GM12891 (cell line): Measurements from ENCODE around the gene ELL.
"Not testable (repeated sequence)": the region's sequence is repeated elsewhere in the genome, so short reads cannot be mapped to it uniquely, and the experiment has no call there.

Experiments
- DNase-seq: peaks from one replicate; pipeline ENCODE4 v3.0.0; 2011; ENCODE audit warnings: low spot score; ENCODE audit not compliant: insufficient read length
- FAIRE-seq: peaks from 2 replicates; lab custom pipeline; 2011; peaks lifted over from hg19 to GRCh38; lab: Jason Lieb, UNC
- PAX5 ChIP-seq: IDR thresholded peaks from 2 replicates; pipeline ENCODE4 v1.6.1; 2011; ENCODE audit warnings: low read length, moderate library complexity, mild to moderate bottlenecking; ENCODE audit not compliant: insufficient read depth, severe bottlenecking
- POLR2A ChIP-seq: IDR thresholded peaks from 2 replicates; pipeline ENCODE4 v1.6.1; 2011; ENCODE audit warnings: low read depth, low read length, control low read depth
- POLR2AphosphoS5 ChIP-seq: IDR thresholded peaks from 2 replicates; pipeline ENCODE4 v1.6.1; 2011; ENCODE audit warnings: low read depth, low read length, control low read depth
- POU2F2 ChIP-seq: IDR thresholded peaks from 2 replicates; pipeline ENCODE4 v1.6.1; 2011; ENCODE audit warnings: low read depth, mild to moderate bottlenecking, control low read depth, low read length, moderate library complexity
- SPI1 ChIP-seq: IDR thresholded peaks from 2 replicates; pipeline ENCODE4 v1.6.1; 2011; ENCODE audit warnings: low read depth, low read length, control low read depth
- TAF1 ChIP-seq: IDR thresholded peaks from 2 replicates; pipeline ENCODE4 v1.6.1; 2011; ENCODE audit warnings: low read depth, low read length, control low read depth

The ELL gene

GRCh38 chr19:18532168-18532890 lies 10.5 kb upstream of the ELL start:
- no peak for TF ChIP-seq POU2F2
- TF ChIP-seq POLR2A = no peak
- no peak for TF ChIP-seq PAX5
- FAIRE-seq (no peak), DNase-seq (no peak)

GRCh38 chr19:18531485-18531884 lies 9.6 kb upstream of the ELL start:
- DNase-seq (no peak), FAIRE-seq (no peak)
- no peak for TF ChIP-seq TAF1
- no peak for TF ChIP-seq POU2F2
- no peak for TF ChIP-seq POLR2A
- TF ChIP-seq PAX5 = no peak
- TF ChIP-seq POLR2AphosphoS5 = no peak
- TF ChIP-seq SPI1 = no peak

GRCh38 chr19:18529782-18530181 lies 7.9 kb upstream of the ELL start:
- DNase-seq = no peak
- TF ChIP-seq SPI1 (no peak), POU2F2 (no peak), POLR2AphosphoS5 (no peak), POLR2A (no peak), PAX5 (no peak), TAF1 (no peak)
- no peak for FAIRE-seq

GRCh38 chr19:18526316-18526715 lies 4.4 kb upstream of the ELL start:
- DNase-seq (no peak), FAIRE-seq (no peak)

GRCh38 chr19:18523841-18524240 lies 2.0 kb upstream of the ELL start:
- DNase-seq (no peak), FAIRE-seq (no peak)
- TF ChIP-seq POLR2A (no peak), PAX5 (no peak), POLR2AphosphoS5 (no peak), SPI1 (no peak), POU2F2 (no peak), TAF1 (no peak)

More at GRCh38 chr19:18526316-18526715, 4.4 kb upstream of the ELL start:
- TF ChIP-seq POU2F2 = no peak
- TF ChIP-seq POLR2AphosphoS5 = no peak
- no peak for TF ChIP-seq PAX5
- no peak for TF ChIP-seq POLR2A
- no peak for TF ChIP-seq SPI1
- TF ChIP-seq TAF1 = no peak

- not testable (repeated sequence) for FAIRE-seq, DNase-seq
These were observed 1.1 kb upstream of the ELL start for GRCh38 chr19:18522862-18523440.

GRCh38 chr19:18522124-18522861 lies 423 bp upstream of the ELL start:
- DNase-seq = peak; percentile 96
- FAIRE-seq = peak; percentile 97
- TF ChIP-seq TAF1 (no peak), POU2F2 (peak; percentile 100), POLR2A (no peak), POLR2AphosphoS5 (0 out of 2 replicates have a peak, but pooled peaks have one; percentile 32), SPI1 (peak; percentile 23; the same call in 1 of the 2 replicates), PAX5 (peak; percentile 26)

GRCh38 chr19:18520848-18521691 lies 800 bp downstream of the ELL start:
- no peak for DNase-seq
- peak; percentile 45 for FAIRE-seq
- TF ChIP-seq POLR2A (no peak), TAF1 (no peak), POU2F2 (no peak), POLR2AphosphoS5 (no peak), SPI1 (no peak; the same call in 1 of the 2 replicates), PAX5 (no peak)
